GM21447 (cell line): ENCODE data around the gene TLR5.

ENCODE experiments used
- ATAC-seq: cut with Tn5 transposase; IDR thresholded peaks from one replicate; pipeline ENCODE4 v1.9.1; 2021; ENCODE audit not compliant: unreplicated experiment

TLR5 gene

GRCh38 chr1:223068900-223069665, 74.0 kb downstream of the TLR5 start:
- ATAC-seq = no peak

GRCh38 chr1:223067914-223068313, 75.1 kb downstream of the TLR5 start:
- no peak for ATAC-seq

GRCh38 chr1:223066415-223066814, 76.6 kb downstream of the TLR5 start:
- ATAC-seq = no peak

- no peak for ATAC-seq
These were observed 80.9 kb downstream of the TLR5 start for GRCh38 chr1:223062177-223062576.

GRCh38 chr1:223059526-223059925, 83.5 kb downstream of the TLR5 start:
- no peak for ATAC-seq
